ENCODE measurements around the gene IFI27L1.

The IFI27L1 gene

GRCh38 chr14:94111276-94112095 is 30.4 kb downstream of the IFI27L1 start:
- CTCF ChIA-PET, result interaction anchor here (1.1 to 6.2 kb wide), 3 partner anchors 18 to 76 kb away, joined by 3 to 46 read pairs (median 3); partner anchors contain the start of gene IFI27L2
- DNase-seq (ENCODE audit: low read depth, low spot score), result no peak
- no peak overlapping the region for H3K4me3 ChIP-seq (ENCODE audit: low read depth, low read length)
- POLR2A ChIA-PET, result no interaction called here
- TF ChIP-seq, protein P1, sequence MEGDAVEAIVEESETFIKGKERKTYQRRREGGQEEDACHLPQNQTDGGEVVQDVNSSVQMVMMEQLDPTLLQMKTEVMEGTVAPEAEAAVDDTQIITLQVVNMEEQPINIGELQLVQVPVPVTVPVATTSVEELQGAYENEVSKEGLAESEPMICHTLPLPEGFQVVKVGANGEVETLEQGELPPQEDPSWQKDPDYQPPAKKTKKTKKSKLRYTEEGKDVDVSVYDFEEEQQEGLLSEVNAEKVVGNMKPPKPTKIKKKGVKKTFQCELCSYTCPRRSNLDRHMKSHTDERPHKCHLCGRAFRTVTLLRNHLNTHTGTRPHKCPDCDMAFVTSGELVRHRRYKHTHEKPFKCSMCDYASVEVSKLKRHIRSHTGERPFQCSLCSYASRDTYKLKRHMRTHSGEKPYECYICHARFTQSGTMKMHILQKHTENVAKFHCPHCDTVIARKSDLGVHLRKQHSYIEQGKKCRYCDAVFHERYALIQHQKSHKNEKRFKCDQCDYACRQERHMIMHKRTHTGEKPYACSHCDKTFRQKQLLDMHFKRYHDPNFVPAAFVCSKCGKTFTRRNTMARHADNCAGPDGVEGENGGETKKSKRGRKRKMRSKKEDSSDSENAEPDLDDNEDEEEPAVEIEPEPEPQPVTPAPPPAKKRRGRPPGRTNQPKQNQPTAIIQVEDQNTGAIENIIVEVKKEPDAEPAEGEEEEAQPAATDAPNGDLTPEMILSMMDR (IDR thresholded peaks at IDR 0.05; ENCODE audit: insufficient read depth, low read length, missing control alignments), result no peak

DNA sequence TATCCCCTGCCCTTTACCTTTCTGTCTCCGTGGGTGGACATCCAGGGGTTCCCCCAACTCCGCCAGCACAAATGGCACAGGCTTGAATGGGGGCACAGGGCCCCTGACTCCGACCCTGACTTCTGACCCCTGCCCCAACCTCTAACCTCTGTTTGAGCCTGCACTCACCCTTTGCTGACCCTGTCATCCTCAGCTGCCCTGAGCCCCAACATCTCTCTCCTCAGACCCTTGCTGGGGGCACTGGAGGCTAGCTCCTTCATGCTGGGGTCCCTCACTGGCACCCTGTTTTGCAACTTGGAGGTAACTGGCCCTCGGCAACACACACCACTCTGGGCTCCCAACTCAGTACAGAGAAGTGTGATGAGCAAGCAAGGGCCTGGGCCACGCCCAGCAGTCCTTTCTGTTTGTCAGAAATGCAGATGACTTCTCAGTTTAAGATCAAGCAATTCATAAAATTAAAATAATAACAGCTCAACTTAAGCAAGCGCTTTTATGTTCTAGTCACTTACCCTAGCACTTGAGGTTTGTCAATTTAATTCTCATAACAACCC is 31.5 kb downstream of the IFI27L1 start:
- TF ChIP-seq, protein P1 (IDR thresholded peaks at IDR 0.05; ENCODE audit: insufficient read depth, low read length, missing control alignments), result no peak
- ChIA-PET POLR2A (no interaction called here), CTCF (interaction anchor here (6.2 kb wide), 1 partner anchor 17 kb away, joined by 46 read pairs; the partner anchor contains the start of gene IFI27L2)
- H3K4me3 ChIP-seq (ENCODE audit: low read depth, low read length), result no peak overlapping the region
- DNase-seq (ENCODE audit: low read depth, low spot score), result no peak

DNA sequence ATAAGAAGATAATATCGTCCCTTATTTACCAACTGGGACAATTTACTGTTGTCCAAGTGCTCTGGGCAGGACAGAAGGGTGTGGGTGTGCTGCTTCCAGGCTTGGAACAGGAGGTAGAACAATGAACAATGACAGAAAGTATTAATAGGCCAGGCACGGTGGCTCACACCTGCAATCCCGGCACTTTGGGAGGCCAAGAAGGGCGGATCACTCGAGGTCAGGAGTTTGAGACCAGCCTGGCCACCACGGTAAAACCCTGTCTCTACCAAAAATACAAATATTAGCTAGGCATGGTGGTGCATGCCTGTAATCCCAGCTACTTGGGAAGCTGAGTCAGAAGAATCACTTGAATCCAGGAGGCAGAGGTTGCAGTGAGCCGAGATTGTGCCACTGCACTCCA is 32.0 kb downstream of the IFI27L1 start:
- ChIA-PET CTCF (interaction anchor here (6.2 kb wide), 1 partner anchor 17 kb away, joined by 46 read pairs; the partner anchor contains the start of gene IFI27L2), POLR2A (no interaction called here)

GRCh38 chr14:94113490-94113889 is 32.4 kb downstream of the IFI27L1 start:
- DNase-seq (ENCODE audit: low read depth, low spot score), result no peak
- H3K4me3 ChIP-seq (ENCODE audit: low read depth, low read length), result no peak overlapping the region
- ChIA-PET CTCF (interaction anchor here (1.9 to 6.2 kb wide), 2 partner anchors 16 to 23 kb away, joined by 9 to 46 read pairs; partner anchors contain the start of gene IFI27L2), POLR2A (no interaction called here)
- TF ChIP-seq, protein P1 (IDR thresholded peaks at IDR 0.05; ENCODE audit: insufficient read depth, low read length, missing control alignments), result no peak

More for the DNA sequence above, 32.0 kb downstream of the IFI27L1 start:
- DNase-seq (ENCODE audit: low read depth, low spot score), result no peak
- TF ChIP-seq, protein P1 (IDR thresholded peaks at IDR 0.05; ENCODE audit: insufficient read depth, low read length, missing control alignments), result no peak
- H3K4me3 ChIP-seq (ENCODE audit: low read depth, low read length), result no peak overlapping the region

DNA sequence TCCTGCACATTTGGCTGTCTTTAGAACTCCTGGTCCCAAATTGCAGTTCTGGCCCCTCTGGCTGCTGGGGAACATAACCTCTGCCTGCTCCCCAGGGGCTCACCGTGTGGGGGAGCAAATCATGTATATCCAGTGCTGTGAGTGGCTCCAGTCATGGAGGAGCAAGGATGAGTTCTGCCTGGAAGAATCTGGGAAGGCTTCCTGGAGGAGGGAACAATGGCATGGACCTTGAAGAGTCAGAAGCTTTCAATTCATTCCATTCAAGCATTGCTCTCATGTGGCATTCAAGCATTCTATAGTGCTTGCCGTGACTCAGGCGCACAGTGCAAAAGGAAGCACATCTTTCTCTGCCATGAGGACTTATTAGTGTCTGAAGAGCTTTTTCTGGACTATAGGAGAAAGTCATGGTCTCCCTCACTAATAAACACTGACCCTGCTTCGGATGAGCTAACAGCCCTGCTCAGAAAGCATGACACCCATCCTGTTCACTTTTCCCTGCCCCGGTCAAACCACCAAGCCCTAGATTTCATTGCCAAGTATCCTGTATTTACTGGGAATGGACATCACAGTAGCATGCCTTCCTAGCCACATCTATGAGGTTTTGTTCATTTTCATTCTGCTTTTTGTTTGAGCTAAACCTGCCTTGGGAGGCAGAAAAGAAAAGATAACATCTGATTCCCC is 32.9 kb downstream of the IFI27L1 start:
- CTCF ChIA-PET, result interaction anchor here (0.9 to 6.2 kb wide), 3 partner anchors 16 to 174 kb away, joined by 3 to 46 read pairs (median 9); partner anchors contain the start of gene IFI27L2

More for the DNA sequence above, 32.9 kb downstream of the IFI27L1 start:
- no peak overlapping the region for H3K4me3 ChIP-seq (ENCODE audit: low read depth, low read length)
- TF ChIP-seq, protein P1 (IDR thresholded peaks at IDR 0.05; ENCODE audit: insufficient read depth, low read length, missing control alignments), result no peak
- POLR2A ChIA-PET, result no interaction called here
- DNase-seq (ENCODE audit: low read depth, low spot score), result no peak

Data from AG04449 (cell line).